HepG2 (cell line): ENCODE results near the gene PSRC1. TPM values are rescaled to one million over a fixed set of nuclear protein-coding genes. Genes with fewer than 3 reads are reported as not detected.

Experiments used
- DR1 ChIP-seq: sonication (generic); formaldehyde crosslinking; IDR thresholded peaks from 2 replicates; pipeline ENCODE4 v1.8.0; 2021; ENCODE audit warnings: mild to moderate bottlenecking, missing genetic modification reagents, inconsistent platforms
- ESRRA ChIP-seq: sonication (generic); formaldehyde crosslinking; IDR thresholded peaks from 2 replicates; pipeline ENCODE4 v1.5.1; 2020; ENCODE audit warnings: mild to moderate bottlenecking, low read depth, missing genetic modification reagents
- FLYWCH1 ChIP-seq: sonication (generic); formaldehyde crosslinking; IDR thresholded peaks from 2 replicates; pipeline ENCODE4 v1.8.1; 2023; ENCODE audit warnings: mild to moderate bottlenecking, missing genetic modification reagents
- HNRNPH1 ChIP-seq: fragments of 200-400 bp; formaldehyde crosslinking; optimal IDR thresholded peaks from 2 replicates; pipeline ENCODE3; 2017; ENCODE audit warnings: mild to moderate bottlenecking, low read depth, low read length
- HNRNPLL ChIP-seq: fragments of 200-400 bp; formaldehyde crosslinking; IDR thresholded peaks from 2 replicates; pipeline ENCODE4 v1.6.1; 2017; ENCODE audit warnings: mild to moderate bottlenecking, low read depth, low read length; ENCODE audit not compliant: poor library complexity, severe bottlenecking
- ONECUT2 ChIP-seq: sonication (generic); formaldehyde crosslinking; IDR thresholded peaks from 2 replicates; pipeline ENCODE4 v1.4.0; 2020; ENCODE audit warnings: missing genetic modification reagents
- PTBP1 ChIP-seq: fragments of 200-400 bp; formaldehyde crosslinking; IDR thresholded peaks from 2 replicates; pipeline ENCODE4 v1.6.1; 2018; ENCODE audit warnings: low read length, low read depth; ENCODE audit not compliant: poor library complexity, severe bottlenecking
- RARG ChIP-seq: sonication (generic); formaldehyde crosslinking; IDR thresholded peaks from 2 replicates; pipeline ENCODE4 v1.4.0; 2020; ENCODE audit warnings: low read depth, mild to moderate bottlenecking, missing genetic modification reagents
- SMARCE1 ChIP-seq: fragments of 450-650 bp; IDR thresholded peaks from 2 replicates; pipeline ENCODE4 v1.6.1; 2017; ENCODE audit warnings: borderline replicate concordance
- ZMYM2 ChIP-seq: sonication (generic); formaldehyde crosslinking; IDR thresholded peaks from 2 replicates; pipeline ENCODE4 v1.8.0; 2022; ENCODE audit warnings: mild to moderate bottlenecking, missing genetic modification reagents
- ZNF205 ChIP-seq: IDR thresholded peaks from 2 replicates; pipeline ENCODE4 v1.6.1; 2018; ENCODE audit warnings: missing biosample characterization, missing genetic modification reagents
- ZNF703 ChIP-seq: sonication (generic); formaldehyde crosslinking; IDR thresholded peaks from 2 replicates; pipeline ENCODE4 v1.5.1; 2020; ENCODE audit warnings: missing genetic modification reagents, mild to moderate bottlenecking, moderate library complexity, borderline replicate concordance
- ZNF788 ChIP-seq: sonication (generic); formaldehyde crosslinking; IDR thresholded peaks from 2 replicates; pipeline ENCODE4 v1.5.0; 2020; ENCODE audit warnings: mild to moderate bottlenecking, missing genetic modification reagents, borderline replicate concordance
- polyA plus RNA-seq, 8 experiments: library from polyadenylated mRNA; depleted of rRNA in 3 of 8; stranded (reverse) in 7 of 8; unstranded in 1 of 8; fragments of >200 nt; fragmentation: Illumina TruSeq in 4 of 8; extraction: Trizol in 4 of 8; gene quantifications; 2 replicates each; pipeline versions ENCODE4 v1.2.1 to v1.2.3, GENCODE V29; 2011 to 2016; ENCODE audit warnings: low read depth in 4 of 8, missing spikeins in 1 of 8, mixed read lengths in 1 of 8; ENCODE audit not compliant: insufficient read depth in 1 of 8
- total RNA-seq, 5 experiments: library from RNA; depleted of rRNA; stranded (reverse); fragments of >200 nt; fragmentation: Illumina TruSeq; extraction: Trizol; gene quantifications; 2 replicates each; pipeline ENCODE4 v1.2.3, GENCODE V29; 2016; ENCODE audit warnings: low read depth in 1 of 5
- TF ChIP-seq, protein P1 (sequence below): sonication (generic); formaldehyde crosslinking; conservative IDR thresholded peaks from 2 replicates; pipeline ENCODE4 v1.8.0; 2022; ENCODE audit warnings: missing genetic modification reagents
- TF ChIP-seq, protein P2 (sequence below): sonication (generic); formaldehyde crosslinking; IDR thresholded peaks from 2 replicates; pipeline ENCODE4 v1.4.0; 2020; ENCODE audit warnings: mild to moderate bottlenecking, missing genetic modification reagents
- TF ChIP-seq, protein P3 (sequence below): sonication (generic); formaldehyde crosslinking; IDR thresholded peaks from 2 replicates; pipeline ENCODE4 v1.5.0; 2020; ENCODE audit warnings: mild to moderate bottlenecking, missing genetic modification reagents

The PSRC1 gene
- total and polyA plus RNA-seq, 2 of the 13 experiments (the other 11 are each of a cell fraction or from before 2014, with no cell fraction given) = 28.6 to 30.3 TPM

DNA sequence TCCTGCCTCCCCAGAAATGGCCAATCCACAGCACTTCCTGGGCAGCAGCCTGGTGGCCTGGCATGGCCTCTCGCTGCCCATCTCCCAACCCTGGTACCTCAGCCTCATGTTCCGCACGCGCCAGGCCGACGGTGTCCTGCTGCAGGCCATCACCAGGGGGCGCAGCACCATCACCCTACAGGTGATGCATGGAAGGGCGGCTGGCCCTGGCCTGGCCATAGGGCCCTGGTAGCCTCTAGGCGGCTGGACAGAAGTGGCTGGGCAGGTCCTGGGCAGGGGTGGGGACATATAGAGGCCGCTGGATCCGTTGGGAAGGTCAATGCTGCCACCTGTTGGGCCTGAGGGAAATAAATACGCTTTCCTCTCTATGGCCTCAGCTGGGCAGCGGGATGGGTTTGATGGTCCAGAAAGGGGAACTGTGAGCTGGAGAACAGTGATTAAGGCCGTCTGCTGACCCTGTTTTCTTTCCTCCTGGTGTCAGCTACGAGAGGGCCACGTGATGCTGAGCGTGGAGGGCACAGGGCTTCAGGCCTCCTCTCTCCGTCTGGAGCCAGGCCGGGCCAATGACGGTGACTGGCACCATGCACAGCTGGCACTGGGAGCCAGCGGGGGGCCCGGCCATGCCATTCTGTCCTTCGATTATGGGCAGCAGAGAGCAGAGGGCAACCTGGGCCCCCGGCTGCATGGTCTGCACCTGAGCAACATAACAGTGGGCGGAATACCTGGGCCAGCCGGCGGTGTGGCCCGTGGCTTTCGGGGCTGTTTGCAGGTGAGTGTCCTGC lies 19.2 kb downstream of the PSRC1 start (continued):
- TF ChIP-seq ZNF788 (CRISPR knock-in tag) (peak; percentile 77; the same call in 1 of the 2 replicates), ZNF703 (no peak), ZNF205 (CRISPR knock-in tag) (peak; percentile 76; the same call in 1 of the 2 replicates), PTBP1 (peak; percentile 23), ONECUT2 (CRISPR knock-in tag) (no peak), DR1 (no peak; the same call in 1 of the 2 replicates), FLYWCH1 (CRISPR knock-in tag) (no peak), HNRNPH1 (no peak), HNRNPLL (peak; percentile 44), SMARCE1 (no peak), RARG (no peak), ESRRA (CRISPR knock-in tag) (peak; percentile 53; the same call in 1 of the 2 replicates), ZMYM2 (no peak)
- TF ChIP-seq, protein P1, sequence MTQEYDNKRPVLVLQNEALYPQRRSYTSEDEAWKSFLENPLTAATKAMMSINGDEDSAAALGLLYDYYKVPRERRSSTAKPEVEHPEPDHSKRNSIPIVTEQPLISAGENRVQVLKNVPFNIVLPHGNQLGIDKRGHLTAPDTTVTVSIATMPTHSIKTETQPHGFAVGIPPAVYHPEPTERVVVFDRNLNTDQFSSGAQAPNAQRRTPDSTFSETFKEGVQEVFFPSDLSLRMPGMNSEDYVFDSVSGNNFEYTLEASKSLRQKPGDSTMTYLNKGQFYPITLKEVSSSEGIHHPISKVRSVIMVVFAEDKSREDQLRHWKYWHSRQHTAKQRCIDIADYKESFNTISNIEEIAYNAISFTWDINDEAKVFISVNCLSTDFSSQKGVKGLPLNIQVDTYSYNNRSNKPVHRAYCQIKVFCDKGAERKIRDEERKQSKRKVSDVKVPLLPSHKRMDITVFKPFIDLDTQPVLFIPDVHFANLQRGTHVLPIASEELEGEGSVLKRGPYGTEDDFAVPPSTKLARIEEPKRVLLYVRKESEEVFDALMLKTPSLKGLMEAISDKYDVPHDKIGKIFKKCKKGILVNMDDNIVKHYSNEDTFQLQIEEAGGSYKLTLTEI (CRISPR knock-in tag) = no peak
- TF ChIP-seq, protein P2, sequence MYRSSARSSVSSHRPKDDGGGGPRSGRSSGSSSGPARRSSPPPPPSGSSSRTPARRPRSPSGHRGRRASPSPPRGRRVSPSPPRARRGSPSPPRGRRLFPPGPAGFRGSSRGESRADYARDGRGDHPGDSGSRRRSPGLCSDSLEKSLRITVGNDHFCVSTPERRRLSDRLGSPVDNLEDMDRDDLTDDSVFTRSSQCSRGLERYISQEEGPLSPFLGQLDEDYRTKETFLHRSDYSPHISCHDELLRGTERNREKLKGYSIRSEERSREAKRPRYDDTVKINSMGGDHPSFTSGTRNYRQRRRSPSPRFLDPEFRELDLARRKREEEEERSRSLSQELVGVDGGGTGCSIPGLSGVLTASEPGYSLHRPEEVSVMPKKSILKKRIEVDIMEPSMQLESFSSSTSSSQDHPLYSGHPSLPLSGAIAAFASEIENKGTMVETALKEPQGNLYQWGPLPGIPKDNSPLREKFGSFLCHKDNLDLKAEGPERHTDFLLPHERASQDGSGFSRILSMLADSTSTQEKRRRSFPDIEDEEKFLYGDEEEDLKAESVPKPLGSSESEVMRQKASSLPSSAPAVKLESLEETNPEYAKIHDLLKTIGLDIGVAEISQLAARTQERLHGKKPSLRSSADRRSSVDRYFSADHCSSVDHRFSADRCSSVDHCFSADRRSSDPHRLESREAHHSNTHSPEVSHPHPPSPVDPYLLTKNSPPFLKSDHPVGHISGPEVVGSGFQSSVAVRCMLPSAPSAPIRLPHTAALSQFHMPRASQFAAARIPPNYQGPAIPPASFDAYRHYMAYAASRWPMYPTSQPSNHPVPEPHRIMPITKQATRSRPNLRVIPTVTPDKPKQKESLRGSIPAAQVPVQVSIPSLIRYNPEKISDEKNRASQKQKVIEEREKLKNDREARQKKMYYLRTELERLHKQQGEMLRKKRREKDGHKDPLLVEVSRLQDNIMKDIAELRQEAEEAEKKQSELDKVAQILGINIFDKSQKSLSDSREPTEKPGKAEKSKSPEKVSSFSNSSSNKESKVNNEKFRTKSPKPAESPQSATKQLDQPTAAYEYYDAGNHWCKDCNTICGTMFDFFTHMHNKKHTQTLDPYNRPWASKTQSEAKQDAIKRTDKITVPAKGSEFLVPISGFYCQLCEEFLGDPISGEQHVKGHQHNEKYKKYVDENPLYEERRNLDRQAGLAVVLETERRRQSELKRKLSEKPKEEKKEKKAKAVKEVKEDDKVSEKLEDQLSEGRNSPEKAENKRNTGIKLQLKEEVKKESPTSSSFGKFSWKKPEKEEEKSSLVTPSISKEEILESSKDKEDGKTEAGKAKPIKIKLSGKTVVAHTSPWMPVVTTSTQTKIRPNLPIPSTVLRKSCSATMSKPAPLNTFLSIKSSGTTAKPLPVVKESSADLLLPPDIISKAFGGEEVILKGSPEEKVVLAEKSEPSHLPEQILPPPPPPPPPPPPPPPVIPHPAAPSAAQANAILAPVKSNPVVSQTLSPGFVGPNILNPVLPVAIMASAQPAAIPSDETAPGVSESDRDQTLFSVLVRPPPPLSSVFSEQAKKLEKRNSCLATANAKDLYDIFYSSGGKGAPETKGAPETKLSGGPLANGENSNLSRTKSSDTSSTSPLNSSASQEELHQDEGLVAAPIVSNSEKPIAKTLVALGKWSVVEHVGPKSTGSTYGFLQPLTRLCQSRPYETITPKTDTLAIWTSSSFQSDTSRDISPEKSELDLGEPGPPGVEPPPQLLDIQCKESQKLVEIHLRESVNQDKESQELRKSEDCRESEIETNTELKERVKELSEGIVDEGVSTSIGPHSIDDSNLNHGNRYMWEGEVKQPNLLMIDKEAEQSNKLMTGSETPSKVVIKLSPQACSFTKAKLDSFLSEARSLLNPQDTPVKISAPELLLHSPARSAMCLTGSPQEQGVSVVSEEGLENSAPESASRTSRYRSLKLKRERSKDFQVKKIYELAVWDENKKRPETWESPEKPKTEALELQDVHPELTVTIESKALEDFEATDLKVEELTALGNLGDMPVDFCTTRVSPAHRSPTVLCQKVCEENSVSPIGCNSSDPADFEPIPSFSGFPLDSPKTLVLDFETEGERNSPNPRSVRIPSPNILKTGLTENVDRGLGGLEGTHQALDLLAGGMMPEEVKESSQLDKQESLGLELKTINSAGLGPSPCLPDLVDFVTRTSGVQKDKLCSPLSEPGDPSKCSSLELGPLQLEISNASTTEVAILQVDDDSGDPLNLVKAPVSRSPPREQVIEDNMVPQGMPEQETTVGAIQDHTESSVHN (CRISPR knock-in tag) = peak; percentile 85; the same call in 1 of the 2 replicates
- TF ChIP-seq, protein P3, sequence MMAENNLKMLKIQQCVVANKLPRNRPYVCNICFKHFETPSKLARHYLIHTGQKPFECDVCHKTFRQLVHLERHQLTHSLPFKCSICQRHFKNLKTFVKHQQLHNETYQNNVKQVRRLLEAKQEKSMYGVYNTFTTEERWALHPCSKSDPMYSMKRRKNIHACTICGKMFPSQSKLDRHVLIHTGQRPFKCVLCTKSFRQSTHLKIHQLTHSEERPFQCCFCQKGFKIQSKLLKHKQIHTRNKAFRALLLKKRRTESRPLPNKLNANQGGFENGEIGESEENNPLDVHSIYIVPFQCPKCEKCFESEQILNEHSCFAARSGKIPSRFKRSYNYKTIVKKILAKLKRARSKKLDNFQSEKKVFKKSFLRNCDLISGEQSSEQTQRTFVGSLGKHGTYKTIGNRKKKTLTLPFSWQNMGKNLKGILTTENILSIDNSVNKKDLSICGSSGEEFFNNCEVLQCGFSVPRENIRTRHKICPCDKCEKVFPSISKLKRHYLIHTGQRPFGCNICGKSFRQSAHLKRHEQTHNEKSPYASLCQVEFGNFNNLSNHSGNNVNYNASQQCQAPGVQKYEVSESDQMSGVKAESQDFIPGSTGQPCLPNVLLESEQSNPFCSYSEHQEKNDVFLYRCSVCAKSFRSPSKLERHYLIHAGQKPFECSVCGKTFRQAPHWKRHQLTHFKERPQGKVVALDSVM (CRISPR knock-in tag) = peak; percentile 80
